Keratinocyte (primary cell): ENCODE results near the gene NLGN1. TPM values are rescaled to one million over a fixed set of nuclear protein-coding genes. Genes with fewer than 3 reads are reported as not detected.

Source experiments
- DNase-seq: peaks from one replicate; pipeline ENCODE4 v3.0.0-alpha.2; 2011; ENCODE audit warnings: low read depth, missing footprints, low spot score
- FAIRE-seq: peaks from 2 replicates; lab custom pipeline; 2011; peaks lifted over from hg19 to GRCh38; lab: Jason Lieb, UNC
- H2AFZ ChIP-seq: 2 replicates; pipeline ENCODE4 v1.6.0; 2012; ENCODE audit warnings: low read length, control low read depth, inconsistent platforms; ENCODE audit not compliant: control insufficient read depth
- H3K27ac ChIP-seq: 2 replicates; pipeline ENCODE4 v1.5.1; 2011; ENCODE audit warnings: low read length; ENCODE audit not compliant: control insufficient read depth, insufficient read depth
- H3K27me3 ChIP-seq: 3 replicates; pipeline ENCODE4 v1.6.0; 2011; ENCODE audit warnings: low read length; ENCODE audit not compliant: control insufficient read depth, insufficient read depth; ENCODE audit errors: extremely low read depth
- H3K36me3 ChIP-seq, 2 experiments: 2 replicates in 1 of 2; 3 replicates in 1 of 2; pipeline ENCODE4 v1.5.1; 2011; ENCODE audit warnings: low read length in 2 of 2, mild to moderate bottlenecking in 1 of 2; ENCODE audit not compliant: control insufficient read depth in 2 of 2, insufficient read depth in 2 of 2; ENCODE audit errors: extremely low read depth in 1 of 2
- H3K4me1 ChIP-seq: 3 replicates; pipeline ENCODE4 v1.5.1; 2011; ENCODE audit warnings: low read length; ENCODE audit not compliant: control insufficient read depth, insufficient read depth; ENCODE audit errors: extremely low read depth
- H3K4me2 ChIP-seq: 3 replicates; pipeline ENCODE4 v1.6.0; 2011; ENCODE audit warnings: low read depth, low read length; ENCODE audit not compliant: control insufficient read depth, insufficient read depth; ENCODE audit errors: extremely low read depth
- H3K4me3 ChIP-seq, 3 experiments: fragments of 200-600 bp in 1 of 3; sonication (generic) in 1 of 3; 2 replicates in 2 of 3; 3 replicates in 1 of 3; pipeline ENCODE4 v1.5.1; 2011 to 2016; ENCODE audit warnings: low read length in 3 of 3, mild to moderate bottlenecking in 3 of 3, control low read depth in 2 of 3, inconsistent platforms in 1 of 3, low read depth in 1 of 3, mixed read lengths in 1 of 3, mixed run types in 1 of 3, moderate library complexity in 1 of 3; ENCODE audit not compliant: control insufficient read depth in 2 of 3, insufficient read depth in 2 of 3; ENCODE audit errors: extremely low read depth in 1 of 3
- H3K79me2 ChIP-seq: 2 replicates; pipeline ENCODE4 v1.6.0; 2012; ENCODE audit warnings: low read length; ENCODE audit not compliant: control insufficient read depth, insufficient read depth
- H3K9ac ChIP-seq: 3 replicates; pipeline ENCODE4 v1.6.0; 2011; ENCODE audit warnings: low read length; ENCODE audit not compliant: control insufficient read depth, insufficient read depth; ENCODE audit errors: extremely low read depth
- H3K9me1 ChIP-seq: 3 replicates; pipeline ENCODE4 v1.6.0; 2011; ENCODE audit warnings: low read length; ENCODE audit not compliant: control insufficient read depth, insufficient read depth; ENCODE audit errors: extremely low read depth
- H3K9me3 ChIP-seq: 2 replicates; pipeline ENCODE4 v1.5.1; 2012; ENCODE audit warnings: low read depth, low read length; ENCODE audit not compliant: control insufficient read depth
- H4K20me1 ChIP-seq: 3 replicates; pipeline ENCODE4 v1.6.0; 2011; ENCODE audit warnings: low read length; ENCODE audit not compliant: control insufficient read depth, insufficient read depth; ENCODE audit errors: extremely low read depth
- CTCF ChIP-seq, 3 experiments: IDR thresholded peaks in 1 of 3; conservative IDR thresholded peaks in 1 of 3; optimal IDR thresholded peaks in 1 of 3; 2 replicates in 2 of 3; 3 replicates in 1 of 3; pipeline versions ENCODE3 to v1.5.1; 2011; ENCODE audit warnings: low read length in 3 of 3, mild to moderate bottlenecking in 3 of 3, moderate library complexity in 2 of 3, control low read depth in 1 of 3, inconsistent platforms in 1 of 3; ENCODE audit not compliant: insufficient read depth in 2 of 3; ENCODE audit errors: extremely low read depth in 1 of 3
- EZH2 ChIP-seq: IDR thresholded peaks from one replicate; pipeline ENCODE4 v1.6.1; 2012; ENCODE audit warnings: inconsistent platforms, mild to moderate bottlenecking, low read length, moderate library complexity
- dilution Hi-C: fragments of 300-500 bp; cut with MboI; formaldehyde crosslinking; loops from one replicate; pipeline ENCODE4 v1.7.0; 2020; ENCODE audit warnings: low sequenced_read_pairs; ENCODE audit not compliant: extremely low pct_ligation_motif_present
- polyA plus RNA-seq, 5 experiments: library from polyadenylated mRNA; depleted of rRNA in 3 of 5; stranded (reverse) in 3 of 5; stranded (forward) in 1 of 5; unstranded in 1 of 5; fragments of >200 nt; gene quantifications; 1 replicate in 1 of 5; 2 replicates in 3 of 5; 3 replicates in 1 of 5; pipeline versions ENCODE4 v1.2.1 to v1.2.3, GENCODE V29; 2011 to 2012; ENCODE audit warnings: missing spikeins in 2 of 5, low read depth in 1 of 5, low replicate concordance in 1 of 5

Gene NLGN1
- polyA plus RNA-seq, 1 donor (not counting 4 experiments of a cell fraction or from before 2014, with no cell fraction given): not detected

- Histone ChIP-seq H3K27ac (no peak overlapping the region), H3K4me2 (no peak overlapping the region), H3K9me3 (no peaks in the 10 kb centered on the region), H3K79me2 (no peaks in the 10 kb centered on the region), H3K36me3 (no peaks in the 10 kb centered on the region), H3K4me1 (no peaks in the 10 kb centered on the region), H2AFZ (no peak overlapping the region), H3K27me3 (no peaks in the 10 kb centered on the region), H3K9me1 (no peaks in the 10 kb centered on the region), H3K9ac (no peak overlapping the region), H4K20me1 (no peaks in the 10 kb centered on the region), H3K4me3 (no peak overlapping the region)
- FAIRE-seq (no peak), DNase-seq (no peak)
- dilution Hi-C loops: no loop called here
- TF ChIP-seq EZH2 (no peak), CTCF (optimal IDR thresholded peaks at IDR 0.05 in 1 of 3, IDR thresholded peaks at IDR 0.05 in 1 of 3, conservative IDR thresholded peaks at IDR 0.05 in 1 of 3; ENCODE audit: extremely low read depth in 1 of 3, insufficient read depth in 2 of 3, low read length in 3 of 3) (no peak)
Measured at GRCh38 chr3:173650596-173650995, 253.1 kb downstream of the NLGN1 start.

- dilution Hi-C loops: no loop called here
- Histone ChIP-seq H3K79me2 (no peaks in the 10 kb centered on the region), H3K9ac (no peak overlapping the region), H3K4me3 (no peak overlapping the region), H3K9me3 (no peaks in the 10 kb centered on the region), H3K9me1 (no peaks in the 10 kb centered on the region), H4K20me1 (no peaks in the 10 kb centered on the region), H2AFZ (no peak overlapping the region), H3K27me3 (no peaks in the 10 kb centered on the region), H3K36me3 (no peaks in the 10 kb centered on the region), H3K27ac (no peak overlapping the region), H3K4me2 (no peak overlapping the region), H3K4me1 (no peaks in the 10 kb centered on the region)
- TF ChIP-seq CTCF (optimal IDR thresholded peaks at IDR 0.05 in 1 of 3, IDR thresholded peaks at IDR 0.05 in 1 of 3, conservative IDR thresholded peaks at IDR 0.05 in 1 of 3; ENCODE audit: extremely low read depth in 1 of 3, insufficient read depth in 2 of 3, low read length in 3 of 3): no peak
- TF ChIP-seq EZH2: no peak
- FAIRE-seq (no peak), DNase-seq (no peak)
Measured at GRCh38 chr3:173652093-173652492, 254.5 kb downstream of the NLGN1 start.
